ENCODE measurements around the gene DIDO1.
"Not testable (repeated sequence)": the region's sequence is repeated elsewhere in the genome, so short reads cannot be mapped to it uniquely, and the experiment has no call there.

DIDO1 gene

GRCh38 chr20:62927128-62927705, 912 bp upstream of the DIDO1 start:
- DNase-seq (ENCODE audit: low read depth): no peak

GRCh38 chr20:62925420-62926228, 681 bp downstream of the DIDO1 start:
- DNase-seq (ENCODE audit: low read depth): peak; percentile 51

- DNase-seq (ENCODE audit: low read depth): no peak
Observed at GRCh38 chr20:62925076-62925419, 1.3 kb downstream of the DIDO1 start.

GRCh38 chr20:62924442-62925075, 1.7 kb downstream of the DIDO1 start:
- DNase-seq (ENCODE audit: low read depth): peak; percentile 37

GRCh38 chr20:62923669-62924441, 2.5 kb downstream of the DIDO1 start:
- DNase-seq (ENCODE audit: low read depth): no peak

GRCh38 chr20:62923059-62923668, 3.1 kb downstream of the DIDO1 start:
- not testable (repeated sequence) for DNase-seq (ENCODE audit: low read depth)

- peak; percentile 59 for DNase-seq (ENCODE audit: low read depth)
Observed at GRCh38 chr20:62922451-62922921, 3.8 kb downstream of the DIDO1 start.

GRCh38 chr20:62921119-62921687, 5.1 kb downstream of the DIDO1 start:
- peak; percentile 47 for DNase-seq (ENCODE audit: low read depth)

- no peak for DNase-seq (ENCODE audit: low read depth)
Observed at GRCh38 chr20:62920039-62920645, 6.2 kb downstream of the DIDO1 start.

- peak; percentile 51 for DNase-seq (ENCODE audit: low read depth)
Observed at GRCh38 chr20:62918831-62919230, 7.5 kb downstream of the DIDO1 start.

GRCh38 chr20:62918147-62918546, 8.2 kb downstream of the DIDO1 start:
- no peak for DNase-seq (ENCODE audit: low read depth)

GRCh38 chr20:62917720-62918119, 8.6 kb downstream of the DIDO1 start:
- no peak for DNase-seq (ENCODE audit: low read depth)

GRCh38 chr20:62916703-62917476, 9.4 kb downstream of the DIDO1 start:
- no peak for DNase-seq (ENCODE audit: low read depth)

- no peak for DNase-seq (ENCODE audit: low read depth)
Observed at GRCh38 chr20:62914970-62915457, 11.3 kb downstream of the DIDO1 start.

GRCh38 chr20:62914436-62914835, 11.9 kb downstream of the DIDO1 start:
- no peak for DNase-seq (ENCODE audit: low read depth)

- DNase-seq (ENCODE audit: low read depth): no peak
Observed at GRCh38 chr20:62913043-62913630, 13.2 kb downstream of the DIDO1 start.

GRCh38 chr20:62911701-62912280, 14.5 kb downstream of the DIDO1 start:
- DNase-seq (ENCODE audit: low read depth): no peak

GRCh38 chr20:62910777-62911497, 15.4 kb downstream of the DIDO1 start:
- DNase-seq (ENCODE audit: low read depth): no peak
